GM12864 (cell line): Measurements from ENCODE around the gene PRR14.

Experiments used
- DNase-seq: peaks from one replicate; pipeline ENCODE4 v3.0.0-alpha.2; 2011; ENCODE audit warnings: low read depth
- H3K4me3 ChIP-seq: 2 replicates; pipeline ENCODE4 v1.5.1; 2011; ENCODE audit warnings: mild to moderate bottlenecking, low read depth, low read length, control low read depth
- CTCF ChIP-seq: IDR thresholded peaks from 2 replicates; pipeline ENCODE4 v1.5.1; 2011; ENCODE audit warnings: low read depth, mild to moderate bottlenecking, moderate library complexity, low read length, control low read depth, inconsistent platforms; ENCODE audit errors: missing control alignments

PRR14 gene

GRCh38 chr16:30675143-30675542 lies 24.4 kb downstream of the PRR14 start:
- H3K4me3 ChIP-seq = no peak overlapping the region
- DNase-seq = no peak
- no peak for TF ChIP-seq CTCF

- no peak overlapping the region for H3K4me3 ChIP-seq
- no peak for DNase-seq
- no peak for TF ChIP-seq CTCF
These were observed 27.3 kb downstream of the PRR14 start for GRCh38 chr16:30677931-30678585.

GRCh38 chr16:30678586-30678970 lies 27.8 kb downstream of the PRR14 start:
- no peak overlapping the region for H3K4me3 ChIP-seq
- DNase-seq = no peak
- no peak for TF ChIP-seq CTCF

GRCh38 chr16:30680326-30680725 lies 29.6 kb downstream of the PRR14 start:
- no peak for TF ChIP-seq CTCF
- DNase-seq = no peak

GRCh38 chr16:30688701-30689100 lies 37.9 kb downstream of the PRR14 start:
- no peak overlapping the region for H3K4me3 ChIP-seq
- TF ChIP-seq CTCF = no peak
- DNase-seq = no peak

More at GRCh38 chr16:30680326-30680725, 29.6 kb downstream of the PRR14 start:
- no peak overlapping the region for H3K4me3 ChIP-seq

- no peak for DNase-seq
- no peak overlapping the region for H3K4me3 ChIP-seq
- no peak for TF ChIP-seq CTCF
These were observed 41.1 kb downstream of the PRR14 start for GRCh38 chr16:30691907-30692306.

GRCh38 chr16:30692396-30693064 lies 41.8 kb downstream of the PRR14 start:
- no peak for DNase-seq
- no peak for TF ChIP-seq CTCF
- H3K4me3 ChIP-seq = no peak overlapping the region
